GM21515 (cell line): Measurements from ENCODE around the gene STARD13.

Experiments used
- ATAC-seq: cut with Tn5 transposase; IDR thresholded peaks from one replicate; pipeline ENCODE4 v1.9.1; 2021; ENCODE audit not compliant: unreplicated experiment

Gene STARD13, protein sequence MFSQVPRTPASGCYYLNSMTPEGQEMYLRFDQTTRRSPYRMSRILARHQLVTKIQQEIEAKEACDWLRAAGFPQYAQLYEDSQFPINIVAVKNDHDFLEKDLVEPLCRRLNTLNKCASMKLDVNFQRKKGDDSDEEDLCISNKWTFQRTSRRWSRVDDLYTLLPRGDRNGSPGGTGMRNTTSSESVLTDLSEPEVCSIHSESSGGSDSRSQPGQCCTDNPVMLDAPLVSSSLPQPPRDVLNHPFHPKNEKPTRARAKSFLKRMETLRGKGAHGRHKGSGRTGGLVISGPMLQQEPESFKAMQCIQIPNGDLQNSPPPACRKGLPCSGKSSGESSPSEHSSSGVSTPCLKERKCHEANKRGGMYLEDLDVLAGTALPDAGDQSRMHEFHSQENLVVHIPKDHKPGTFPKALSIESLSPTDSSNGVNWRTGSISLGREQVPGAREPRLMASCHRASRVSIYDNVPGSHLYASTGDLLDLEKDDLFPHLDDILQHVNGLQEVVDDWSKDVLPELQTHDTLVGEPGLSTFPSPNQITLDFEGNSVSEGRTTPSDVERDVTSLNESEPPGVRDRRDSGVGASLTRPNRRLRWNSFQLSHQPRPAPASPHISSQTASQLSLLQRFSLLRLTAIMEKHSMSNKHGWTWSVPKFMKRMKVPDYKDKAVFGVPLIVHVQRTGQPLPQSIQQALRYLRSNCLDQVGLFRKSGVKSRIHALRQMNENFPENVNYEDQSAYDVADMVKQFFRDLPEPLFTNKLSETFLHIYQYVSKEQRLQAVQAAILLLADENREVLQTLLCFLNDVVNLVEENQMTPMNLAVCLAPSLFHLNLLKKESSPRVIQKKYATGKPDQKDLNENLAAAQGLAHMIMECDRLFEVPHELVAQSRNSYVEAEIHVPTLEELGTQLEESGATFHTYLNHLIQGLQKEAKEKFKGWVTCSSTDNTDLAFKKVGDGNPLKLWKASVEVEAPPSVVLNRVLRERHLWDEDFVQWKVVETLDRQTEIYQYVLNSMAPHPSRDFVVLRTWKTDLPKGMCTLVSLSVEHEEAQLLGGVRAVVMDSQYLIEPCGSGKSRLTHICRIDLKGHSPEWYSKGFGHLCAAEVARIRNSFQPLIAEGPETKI

DNA sequence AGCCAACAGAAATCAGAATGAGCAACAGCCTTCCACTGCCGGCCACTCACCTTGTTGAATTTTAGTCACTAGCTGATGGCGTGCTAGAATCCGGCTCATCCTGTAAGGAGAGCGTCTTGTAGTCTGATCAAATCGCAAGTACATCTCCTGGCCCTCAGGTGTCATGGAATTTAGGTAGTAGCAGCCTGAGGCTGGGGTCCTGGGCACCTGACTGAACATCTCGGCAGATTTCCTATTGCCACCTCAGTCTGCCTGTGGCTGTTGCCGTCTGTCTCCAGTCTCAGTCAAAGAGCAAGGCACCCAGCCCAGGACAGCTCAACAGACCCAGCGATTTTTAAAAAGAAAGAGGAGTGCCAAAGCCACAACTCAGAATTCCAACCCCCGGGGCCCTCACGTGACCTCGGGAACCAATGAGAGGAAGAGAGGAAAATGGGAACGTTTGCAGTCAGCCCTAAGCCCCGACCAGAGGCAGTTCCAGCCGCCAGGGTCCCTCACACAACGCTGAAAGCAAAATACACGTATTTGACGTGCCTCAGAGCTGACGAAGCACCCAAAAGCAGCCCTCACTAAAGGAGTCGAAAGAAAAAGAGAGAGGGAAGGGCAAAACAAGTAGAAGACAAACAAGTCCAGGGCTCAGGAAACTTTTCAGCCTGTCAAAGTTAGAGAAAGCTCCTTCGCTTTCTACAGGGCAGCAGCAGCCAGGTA lies at the start of gene STARD13:
STARD13 (minus strand) TSS at position 336 of the 705 bp plus-strand sequence; CDS start at position 219, 117 bp downstream.
- peak; percentile 78 for ATAC-seq

DNA sequence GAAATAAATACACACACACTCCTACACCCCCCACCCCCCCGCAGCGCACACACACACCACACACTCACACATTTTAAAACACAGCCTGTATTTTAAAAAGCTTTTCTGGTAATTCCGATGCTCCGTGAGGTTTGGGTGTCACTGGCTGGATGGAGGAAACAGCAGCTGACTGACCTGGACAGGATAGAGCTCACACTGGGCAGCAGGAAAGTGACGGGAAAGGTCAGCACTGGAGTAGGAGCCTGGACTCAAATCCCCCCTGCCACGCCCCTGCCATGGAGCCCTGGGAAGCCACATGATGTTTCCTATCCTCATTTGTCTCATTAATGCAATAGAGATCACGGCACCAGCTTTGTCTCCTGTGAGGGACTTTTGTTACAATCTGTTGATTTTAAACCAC lies 49.3 kb upstream of the STARD13 start:
- no peak for ATAC-seq

DNA sequence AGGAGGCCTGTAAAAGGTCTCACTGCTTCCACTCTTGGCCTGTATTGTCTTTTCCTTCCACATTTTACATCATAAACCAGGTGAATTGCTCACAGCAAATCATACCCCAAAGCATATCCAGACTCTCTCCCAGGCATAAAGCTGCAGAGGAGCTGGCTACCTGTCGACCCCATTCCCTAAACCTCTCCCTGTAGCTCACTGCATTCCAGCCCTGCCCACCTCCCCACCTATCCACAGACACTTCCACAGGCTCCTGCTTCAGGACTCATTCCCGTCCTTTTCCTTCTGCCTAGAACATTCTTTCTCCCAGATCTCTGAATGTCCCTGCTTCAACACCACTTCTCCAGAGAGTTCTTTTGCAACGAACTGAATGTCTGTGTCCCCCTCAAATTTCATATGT lies 46.4 kb upstream of the STARD13 start:
- no peak for ATAC-seq

DNA sequence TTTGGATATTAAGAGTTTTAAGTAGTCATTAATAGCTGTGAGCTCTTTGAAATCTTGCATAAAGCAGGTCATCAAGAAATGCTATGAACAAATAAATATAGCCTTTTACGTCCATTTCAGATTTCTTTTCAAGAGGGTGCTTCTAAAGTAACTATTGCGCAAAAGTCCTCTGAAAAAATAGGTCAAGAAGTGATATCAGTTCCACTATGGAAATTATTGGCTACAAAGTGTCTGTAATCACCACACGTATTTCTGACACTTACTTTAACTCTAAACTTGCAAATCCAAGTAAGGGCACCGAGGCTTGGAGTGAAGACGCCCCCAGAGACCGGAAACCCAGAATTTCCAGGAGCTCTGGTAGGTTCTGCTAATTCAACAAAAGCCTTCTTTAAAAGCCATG lies 44.9 kb upstream of the STARD13 start:
- no peak for ATAC-seq

DNA sequence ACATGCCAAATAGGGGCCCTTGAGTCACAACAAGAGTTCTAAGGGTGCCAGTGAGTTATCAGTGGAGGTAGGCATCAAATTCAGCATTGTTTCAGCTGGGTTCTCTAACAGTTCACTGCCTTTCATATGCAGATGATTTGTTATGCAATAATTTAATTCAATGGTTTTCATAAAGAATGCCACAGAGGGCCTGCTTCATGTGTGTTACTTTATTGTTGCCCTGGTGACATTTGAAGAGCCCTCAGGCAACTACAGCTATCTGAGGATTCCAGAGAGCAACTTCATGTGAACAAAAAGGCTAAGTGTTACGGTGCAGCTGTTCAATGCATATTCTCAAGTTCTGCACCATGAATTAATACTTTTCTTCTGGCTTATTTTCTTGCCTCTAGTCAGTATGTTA lies 43.1 kb upstream of the STARD13 start:
- no peak for ATAC-seq

DNA sequence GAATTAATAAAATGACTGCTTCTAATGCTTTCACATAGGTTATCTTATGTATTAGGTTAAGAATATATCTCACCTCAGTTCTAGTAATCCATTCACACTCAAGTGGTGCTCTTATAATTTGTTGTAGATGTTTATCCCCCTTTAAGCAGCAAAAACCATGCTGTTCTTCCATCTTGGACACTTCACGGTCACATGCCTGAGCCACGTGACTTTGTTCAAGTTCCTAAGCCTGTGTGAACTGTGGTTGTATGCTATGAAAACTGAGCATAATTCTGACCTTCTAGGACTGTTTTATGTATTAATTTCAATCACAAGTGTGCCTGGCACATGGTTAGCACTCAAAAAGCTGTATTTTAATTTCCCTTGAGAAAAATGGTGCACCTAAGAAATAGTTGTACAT lies 41.2 kb upstream of the STARD13 start:
- no peak for ATAC-seq

DNA sequence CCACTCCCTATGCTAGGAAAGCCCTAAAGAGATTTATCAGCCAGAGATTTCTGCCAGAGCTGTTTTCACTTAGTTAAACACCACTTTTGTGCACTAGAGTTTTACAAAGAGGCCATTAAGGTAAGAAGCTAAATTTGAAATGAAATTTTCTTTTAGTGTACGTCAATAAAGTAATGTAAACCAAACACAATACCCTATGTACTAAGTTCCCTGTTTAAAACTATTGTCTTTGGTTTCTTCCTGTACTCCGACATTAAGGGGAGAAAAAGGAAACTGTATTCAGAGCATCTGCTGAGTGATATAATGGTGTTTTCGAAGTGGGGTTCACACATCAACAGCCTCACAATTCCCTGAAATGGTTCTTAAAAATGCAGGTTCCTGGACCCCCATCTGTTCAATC lies 40.7 kb upstream of the STARD13 start:
- ATAC-seq, result no peak

DNA sequence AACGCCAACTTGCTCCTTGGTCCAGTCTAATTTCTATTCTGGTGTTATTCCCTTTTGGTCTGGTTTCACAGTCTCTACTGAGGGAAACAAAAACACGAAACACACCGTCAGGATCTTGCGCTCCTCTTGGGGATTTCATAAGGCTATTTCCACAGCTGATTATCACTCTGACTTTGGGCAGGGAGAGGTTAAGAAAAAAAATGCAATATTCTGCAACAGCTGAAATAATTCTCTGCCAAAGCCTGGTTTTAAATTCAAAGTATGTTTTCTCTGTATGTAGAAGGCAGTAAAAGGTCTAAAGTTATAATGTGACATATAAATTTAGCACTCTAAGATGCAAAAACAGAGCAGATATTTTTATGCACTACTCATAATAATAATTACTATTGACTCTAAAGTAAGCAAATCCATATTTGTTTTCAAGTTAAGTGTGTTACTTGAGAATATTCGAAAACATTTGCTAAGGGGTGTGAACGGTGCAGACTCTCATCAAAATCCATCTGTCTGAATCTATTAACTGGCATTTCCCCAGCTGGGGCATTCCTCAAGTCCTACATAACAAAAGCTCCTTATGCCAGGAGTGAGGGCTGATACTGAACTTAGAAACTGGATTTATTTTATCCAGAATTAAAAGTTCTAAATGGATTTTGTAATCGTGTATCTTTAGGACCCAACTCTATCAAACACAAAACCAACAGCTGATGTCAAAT lies 38.4 kb upstream of the STARD13 start:
- ATAC-seq, result no peak

DNA sequence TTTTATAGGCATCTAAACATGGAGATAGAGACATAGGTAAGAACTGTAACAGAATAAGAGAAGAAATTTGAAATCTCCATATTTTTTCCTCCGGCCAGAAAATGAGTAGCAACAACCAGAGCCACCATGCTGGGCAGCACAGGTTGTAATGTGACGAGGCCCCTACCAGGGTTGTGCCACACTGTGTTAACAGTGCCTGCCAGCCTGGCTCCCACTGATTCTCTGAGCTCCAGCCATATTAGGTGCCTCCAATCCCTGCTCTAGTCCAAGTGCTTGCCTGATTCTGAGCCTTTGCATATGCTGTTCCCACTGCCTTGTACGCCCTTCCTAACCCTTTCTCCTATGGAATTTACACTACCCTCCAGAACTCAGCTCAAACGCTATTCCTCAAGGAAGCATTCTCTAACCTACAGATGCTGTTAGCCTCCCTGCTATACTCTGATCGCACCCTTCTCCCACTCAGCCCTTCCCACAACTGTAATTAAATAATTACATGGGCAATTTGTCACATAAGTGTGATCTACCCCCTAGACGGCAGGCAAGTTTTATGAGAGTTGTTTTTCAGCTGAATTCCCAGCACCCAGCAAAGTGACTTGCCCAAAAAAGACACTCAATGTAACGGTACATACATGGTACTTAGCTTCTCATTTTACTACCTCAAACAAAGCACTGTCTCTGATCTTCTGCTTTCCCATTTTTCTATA lies 37.6 kb upstream of the STARD13 start:
- ATAC-seq, result no peak

DNA sequence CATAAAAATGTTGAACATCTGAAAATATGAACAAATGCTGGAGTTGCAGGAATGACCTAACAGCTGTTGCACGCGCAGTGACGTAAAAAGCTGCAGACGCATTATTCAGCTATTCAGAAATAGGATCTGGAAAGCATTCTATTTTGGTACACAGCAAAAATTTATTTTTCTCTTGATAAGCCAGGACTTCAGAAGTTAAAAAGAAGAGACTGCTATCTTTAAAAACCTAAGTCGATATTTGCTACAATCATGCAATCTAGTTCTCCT lies 36.9 kb upstream of the STARD13 start:
- ATAC-seq, result no peak

DNA sequence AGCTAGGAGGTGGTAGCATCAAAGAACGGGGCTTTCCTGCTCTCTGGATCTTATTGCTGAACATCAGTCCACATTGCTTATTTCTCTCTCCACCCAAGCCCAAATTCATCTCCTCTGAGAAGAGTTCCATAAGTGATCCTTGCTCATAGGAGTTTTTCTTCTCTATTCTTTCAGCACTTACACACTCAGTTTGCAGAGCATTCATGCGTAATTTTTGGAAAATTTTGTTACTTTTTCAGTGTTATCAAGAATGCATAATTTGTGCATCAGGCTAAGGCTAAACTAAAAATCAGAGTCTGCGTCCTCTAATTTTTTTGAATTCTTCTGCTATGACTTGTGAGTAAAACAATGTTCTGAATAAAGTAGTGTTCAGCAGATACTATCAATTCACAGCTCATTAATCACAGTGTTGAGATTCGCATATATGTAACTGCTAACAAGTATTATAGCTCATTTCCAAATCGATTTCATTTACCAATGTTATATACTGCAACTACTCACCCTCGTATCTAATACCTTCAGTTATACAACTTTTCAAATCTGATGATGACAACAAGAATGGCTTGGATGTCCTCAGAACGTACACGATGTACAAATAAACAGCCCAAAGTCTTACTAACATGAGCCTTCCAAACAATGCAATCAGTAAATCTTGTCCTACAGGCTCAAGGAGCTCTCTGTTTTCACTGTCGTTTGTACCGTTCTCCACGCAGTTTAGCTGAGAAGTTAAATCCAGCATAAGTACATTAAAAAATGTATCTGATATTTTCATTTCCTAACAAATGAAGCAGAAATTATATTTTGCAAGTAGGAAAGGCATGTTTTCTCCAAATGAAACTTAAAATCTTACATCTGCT lies 36.4 kb upstream of the STARD13 start:
- no peak for ATAC-seq

DNA sequence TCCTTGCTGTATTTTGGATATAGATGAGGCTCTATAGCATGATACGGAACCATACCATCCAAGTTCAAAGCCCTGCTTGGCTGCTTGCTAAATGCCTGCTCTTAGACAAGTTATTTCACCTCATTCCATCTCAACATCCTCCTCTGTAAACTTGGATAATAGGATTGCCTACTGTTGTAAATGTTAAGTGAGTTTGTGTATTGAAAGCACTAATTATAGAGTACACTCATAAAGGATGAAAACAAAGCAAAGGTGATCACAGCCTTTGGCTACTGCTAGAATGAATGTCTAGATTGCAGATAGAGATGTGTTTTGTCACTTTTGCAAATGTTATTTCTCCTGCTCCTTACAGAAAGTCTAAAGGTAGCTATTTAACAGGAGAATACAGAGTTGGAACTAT lies 34.3 kb upstream of the STARD13 start:
- no peak for ATAC-seq

DNA sequence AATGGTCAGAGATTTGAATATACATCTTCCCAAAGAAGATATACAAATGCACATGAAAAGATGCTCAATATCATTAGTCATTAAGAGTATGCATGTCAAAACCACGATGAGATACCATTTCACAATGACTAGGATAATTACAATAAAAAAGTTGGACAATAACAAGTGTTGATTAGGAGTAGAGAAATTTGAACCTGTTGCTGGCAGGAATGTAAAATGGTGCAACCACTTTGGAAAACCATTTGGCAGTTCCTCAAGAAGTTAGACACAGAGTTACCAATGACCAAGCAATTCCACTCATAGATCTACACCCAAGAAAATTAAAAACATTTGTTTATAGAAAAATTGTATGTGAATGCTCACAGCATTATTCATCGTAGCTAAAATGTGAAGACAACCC lies 33.2 kb upstream of the STARD13 start:
- ATAC-seq, result no peak

DNA sequence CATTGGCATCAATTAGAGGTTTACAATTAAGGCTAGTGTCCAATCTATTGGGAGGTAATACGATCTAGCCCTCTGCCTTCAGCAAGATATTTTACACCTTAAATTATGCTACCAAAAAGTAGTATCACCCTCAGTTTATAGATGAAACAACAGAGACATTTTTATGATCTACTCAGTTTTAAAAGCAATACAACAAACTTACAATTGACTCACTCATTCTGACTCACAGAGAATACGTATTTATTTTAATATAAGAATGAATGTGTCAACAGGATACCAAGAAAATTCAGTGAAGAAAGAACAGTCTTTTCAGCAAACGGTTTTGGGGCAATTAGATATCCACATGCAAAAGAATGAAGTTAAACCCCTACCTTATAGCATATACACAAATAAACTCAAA lies 32.5 kb upstream of the STARD13 start:
- no peak for ATAC-seq

DNA sequence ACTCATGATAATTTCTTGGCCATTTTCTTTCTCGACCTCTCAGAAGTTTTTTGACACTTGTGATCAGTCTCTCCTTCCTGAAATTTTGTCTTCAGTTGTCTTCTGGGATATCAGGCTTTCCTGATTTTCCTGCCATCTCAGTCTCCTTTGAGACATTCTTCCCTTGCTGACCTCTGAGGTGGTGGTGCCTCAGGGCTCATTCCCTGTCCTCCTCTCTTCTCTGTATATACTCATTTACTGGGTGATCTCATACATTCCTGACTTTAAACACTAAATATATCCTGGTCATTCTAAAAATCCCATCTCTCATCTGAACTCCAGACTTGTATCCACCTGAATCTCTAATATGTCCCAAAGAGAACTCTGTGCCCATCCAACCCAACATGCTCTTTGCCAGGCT lies 31.3 kb upstream of the STARD13 start:
- no peak for ATAC-seq

DNA sequence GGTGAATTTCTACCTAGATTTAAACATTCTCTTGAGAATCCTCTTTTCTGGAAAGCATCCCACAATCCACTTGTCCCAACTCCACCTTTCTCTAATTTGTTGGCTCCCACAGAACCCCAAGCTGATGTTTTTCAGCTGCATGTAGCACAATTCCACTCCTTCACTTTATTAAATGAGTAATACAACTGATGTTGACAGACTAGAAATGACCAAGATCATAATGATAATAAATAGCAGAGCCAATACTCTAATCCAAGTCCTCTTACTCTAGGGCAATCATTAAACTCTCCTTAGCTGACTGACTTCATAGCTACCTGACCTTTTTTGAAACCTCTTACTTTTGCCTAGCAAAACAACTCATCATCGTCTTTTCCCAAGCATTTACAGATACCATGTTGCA lies 27.9 kb upstream of the STARD13 start:
- no peak for ATAC-seq

DNA sequence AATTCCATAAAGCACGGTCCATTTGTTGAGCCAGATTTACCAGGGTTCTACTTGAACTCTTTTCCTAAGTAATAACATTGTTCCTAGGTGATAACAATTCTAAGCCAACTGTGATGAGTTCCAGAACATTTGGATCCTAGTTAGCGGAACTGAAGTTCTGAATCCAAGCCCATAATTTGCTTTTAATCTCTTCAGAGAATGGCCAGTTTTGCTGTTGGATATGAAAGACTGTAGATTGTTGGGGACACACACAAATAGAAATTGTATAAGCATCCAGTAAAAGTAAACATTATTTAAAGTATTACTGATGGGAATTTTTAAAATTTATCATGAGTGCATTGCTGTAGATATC lies 27.3 kb upstream of the STARD13 start:
- no peak for ATAC-seq

DNA sequence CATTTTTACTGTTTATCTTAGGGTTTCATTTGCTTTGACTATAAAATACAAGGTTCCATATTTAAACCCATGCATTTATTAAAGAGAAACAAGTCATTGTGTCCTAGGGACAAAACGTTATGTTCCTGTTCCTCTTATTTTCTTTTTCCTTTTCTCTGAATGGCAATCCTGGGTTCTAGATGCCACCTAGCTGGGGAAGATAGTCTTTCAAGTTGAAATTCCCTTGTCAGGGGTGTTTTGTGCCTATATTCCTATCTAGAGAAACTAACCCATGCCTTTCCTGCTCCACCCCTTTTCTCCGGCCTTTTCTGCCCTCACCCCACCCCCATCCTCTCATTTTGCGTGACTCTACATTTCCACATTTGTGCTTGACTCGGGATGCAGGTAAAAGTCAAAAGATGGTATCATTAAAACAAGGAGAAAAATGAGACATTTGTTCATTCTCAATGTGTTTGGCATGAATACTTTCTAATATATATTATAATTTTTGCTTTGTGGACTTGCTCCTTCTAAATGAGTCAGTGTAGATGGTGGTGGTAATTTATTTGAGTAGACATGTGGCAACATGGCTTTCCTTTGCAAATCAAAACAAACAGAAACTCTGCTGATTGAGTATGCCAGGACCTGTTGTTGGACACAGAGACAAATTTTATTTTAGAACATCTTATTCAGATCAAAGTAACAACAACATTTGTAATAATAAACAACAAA lies 26.8 kb upstream of the STARD13 start:
- no peak for ATAC-seq

DNA sequence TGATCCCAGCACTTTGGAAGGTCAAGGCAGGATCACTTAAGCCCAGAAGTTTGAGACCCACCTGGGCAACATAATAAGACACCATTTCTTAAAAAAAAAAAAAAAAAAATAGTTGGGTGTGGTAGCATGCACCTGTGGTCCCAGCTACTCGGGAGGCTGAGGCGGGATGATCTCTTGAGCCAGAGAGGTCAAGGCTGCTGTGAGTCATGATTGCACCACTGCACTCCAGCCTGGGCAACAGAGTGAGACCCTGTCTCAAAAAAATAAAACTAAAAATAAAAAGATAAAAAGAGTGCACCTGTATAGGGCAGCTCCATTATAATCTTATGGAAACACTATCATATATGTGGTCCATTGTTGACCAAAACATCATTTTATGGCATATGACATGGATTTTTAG lies 25.5 kb upstream of the STARD13 start:
- no peak for ATAC-seq
